Brain microvascular endothelial cell (primary cell): ENCODE data around the gene DDX17.

Experiments
- DNase-seq: peaks from one replicate; pipeline ENCODE4 v3.0.0-alpha.2; 2020
- H3K27ac ChIP-seq: fragments of 250-450 bp; sonication (Bioruptor Pico); 2 replicates; pipeline ENCODE4 v1.5.1; 2020; ENCODE audit warnings: mild to moderate bottlenecking, moderate library complexity
- H3K27me3 ChIP-seq: fragments of 250-450 bp; sonication (Bioruptor Pico); replicated peaks from 2 replicates; pipeline ENCODE4 v1.5.1; 2020; ENCODE audit warnings: mild to moderate bottlenecking
- H3K36me3 ChIP-seq: fragments of 250-450 bp; sonication (Bioruptor Pico); replicated peaks from 2 replicates; pipeline ENCODE4 v1.5.1; 2020; ENCODE audit warnings: mild to moderate bottlenecking
- H3K4me3 ChIP-seq: 2 replicates; pipeline ENCODE4 v1.5.1; 2011; ENCODE audit warnings: low read depth, mild to moderate bottlenecking, control low read depth, low read length, moderate library complexity
- CTCF ChIP-seq: IDR thresholded peaks from 2 replicates; pipeline ENCODE4 v1.5.1; 2011; ENCODE audit warnings: low read depth, mild to moderate bottlenecking, moderate library complexity, low read length, control low read depth, inconsistent platforms; ENCODE audit errors: missing control alignments
- in situ Hi-C: cut with HindIII; loops from 2 replicates; pipeline ENCODE4 v1.10.0; 2017; ENCODE audit warnings: low sequenced_read_pairs, low pct_ligation_motif_present

DDX17 gene

DNA sequence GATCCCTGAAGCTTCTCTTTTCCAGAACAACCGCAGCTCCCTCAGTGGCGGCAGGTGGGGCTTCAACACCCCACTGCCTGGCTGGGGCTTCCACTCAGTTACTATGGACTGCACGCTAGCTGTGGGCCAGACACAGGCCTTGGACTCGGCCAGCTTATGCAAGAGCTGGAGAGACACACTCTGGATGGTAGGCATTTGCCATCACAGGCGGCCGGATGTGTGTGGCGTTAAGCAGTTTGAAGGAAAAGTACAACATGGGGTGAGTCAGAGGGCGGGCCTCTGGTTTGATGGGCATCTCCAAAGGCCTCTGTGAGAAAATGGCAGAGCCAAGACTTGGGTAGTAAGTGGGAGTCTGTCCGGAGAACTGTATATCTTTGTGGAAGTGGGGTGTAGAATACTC, 68.7 kb downstream of the DDX17 start:
- Histone ChIP-seq H3K4me3 (no peak overlapping the region), H3K36me3 (no peaks in the 10 kb centered on the region), H3K27me3 (peaks cover 5% of the 10 kb centered on the region), H3K27ac (no peak overlapping the region)
- in situ Hi-C loops = no loop called here
- no peak for DNase-seq
- no peak for TF ChIP-seq CTCF

DNA sequence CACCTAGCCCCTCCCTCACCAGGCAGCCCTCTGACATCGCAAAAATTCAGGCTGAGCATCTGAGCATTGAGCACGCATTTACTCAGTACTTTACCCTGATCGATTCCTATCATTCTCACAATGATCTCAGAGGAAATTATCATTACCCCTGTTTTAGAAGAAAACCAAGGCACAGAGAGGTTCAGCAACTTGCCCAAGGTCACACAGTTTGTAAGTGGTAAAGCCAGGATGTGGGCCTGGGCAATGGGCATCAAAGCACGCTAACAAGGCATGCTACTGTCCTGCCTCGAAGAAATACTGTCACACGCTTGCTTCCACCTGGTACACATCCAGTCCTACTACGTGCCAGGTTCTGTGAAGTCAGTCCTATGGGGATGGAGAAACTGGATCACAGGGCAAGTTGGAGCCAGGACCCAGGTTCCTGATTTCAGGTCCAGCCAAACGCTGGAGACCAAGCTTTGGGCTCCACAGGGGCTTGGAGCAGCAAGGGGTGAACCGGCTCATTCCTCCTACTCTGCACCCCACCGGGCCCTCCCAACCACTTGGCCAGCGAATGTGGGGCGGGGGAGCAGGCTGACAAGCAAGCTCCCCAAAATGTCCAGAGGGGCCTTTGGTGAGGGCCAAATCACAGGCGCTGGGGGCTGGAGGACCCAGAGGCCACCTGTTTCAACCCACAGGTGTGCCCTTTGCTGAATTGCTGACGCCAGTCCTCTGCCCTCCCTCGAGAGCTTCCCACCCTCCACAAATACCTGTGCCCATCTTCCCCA, 69.3 kb downstream of the DDX17 start:
- Histone ChIP-seq H3K27ac (no peak overlapping the region), H3K4me3 (no peak overlapping the region), H3K27me3 (peaks cover 5% of the 10 kb centered on the region), H3K36me3 (no peaks in the 10 kb centered on the region)
- in situ Hi-C loops = no loop called here
- DNase-seq = no peak
- TF ChIP-seq CTCF = no peak

- no peak for TF ChIP-seq CTCF
- Histone ChIP-seq H3K27ac (no peak overlapping the region), H3K27me3 (peaks cover 4% of the 10 kb centered on the region), H3K4me3 (no peak overlapping the region), H3K36me3 (no peaks in the 10 kb centered on the region)
- DNase-seq = no peak
- in situ Hi-C loops = no loop called here
These were observed 70.1 kb downstream of the DDX17 start for GRCh38 chr22:38435965-38436364.

GRCh38 chr22:38435010-38435409, 71.1 kb downstream of the DDX17 start:
- Histone ChIP-seq H3K4me3 (no peak overlapping the region), H3K36me3 (no peaks in the 10 kb centered on the region), H3K27ac (no peak overlapping the region), H3K27me3 (no peaks in the 10 kb centered on the region)
- DNase-seq = no peak
- in situ Hi-C loops = no loop called here
- no peak for TF ChIP-seq CTCF

- Histone ChIP-seq H3K4me3 (no peak overlapping the region), H3K27ac (no peak overlapping the region), H3K36me3 (no peaks in the 10 kb centered on the region), H3K27me3 (no peaks in the 10 kb centered on the region)
- in situ Hi-C loops = no loop called here
- TF ChIP-seq CTCF = no peak
- DNase-seq = no peak
These were observed 72.2 kb downstream of the DDX17 start for GRCh38 chr22:38433871-38434270.
